ENCODE results near the gene RRAGD. TPM values are rescaled to one million over a fixed set of nuclear protein-coding genes. Genes with fewer than 3 reads are reported as not detected.

Gene RRAGD
- total RNA-seq, 1 donor from 2014 or later = 19.8 TPM

- no peak for DNase-seq (ENCODE audit: low spot score)
Measured at GRCh38 chr6:89346433-89346832, 65.6 kb downstream of the RRAGD start.

- DNase-seq (ENCODE audit: low spot score) = no peak
Measured at GRCh38 chr6:89339565-89339964, 72.5 kb downstream of the RRAGD start.

GRCh38 chr6:89335164-89335563 lies 76.9 kb downstream of the RRAGD start:
- no peak for DNase-seq (ENCODE audit: low spot score)

GRCh38 chr6:89330910-89331309 lies 81.2 kb downstream of the RRAGD start:
- DNase-seq (ENCODE audit: low spot score) = no peak

DNA sequence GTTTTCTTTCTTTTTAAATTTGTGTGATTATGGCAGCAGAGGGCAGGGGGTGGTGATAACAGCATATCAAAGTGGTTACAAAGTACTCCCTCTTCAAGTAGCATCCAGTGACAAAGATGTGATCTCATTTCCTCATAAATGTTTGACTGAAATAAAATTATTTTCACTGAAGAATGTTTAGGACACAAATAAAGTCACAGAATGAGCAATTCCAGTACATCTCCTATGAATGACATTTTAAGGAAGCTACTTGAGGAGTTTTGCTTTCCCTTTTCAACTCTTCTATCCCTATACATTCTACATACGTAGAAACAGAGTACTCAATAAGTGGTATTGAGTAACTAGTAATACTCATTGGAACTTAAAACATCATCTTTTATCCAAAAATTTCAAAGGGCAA lies 83.1 kb downstream of the RRAGD start:
- DNase-seq (ENCODE audit: low spot score) = no peak

DNA sequence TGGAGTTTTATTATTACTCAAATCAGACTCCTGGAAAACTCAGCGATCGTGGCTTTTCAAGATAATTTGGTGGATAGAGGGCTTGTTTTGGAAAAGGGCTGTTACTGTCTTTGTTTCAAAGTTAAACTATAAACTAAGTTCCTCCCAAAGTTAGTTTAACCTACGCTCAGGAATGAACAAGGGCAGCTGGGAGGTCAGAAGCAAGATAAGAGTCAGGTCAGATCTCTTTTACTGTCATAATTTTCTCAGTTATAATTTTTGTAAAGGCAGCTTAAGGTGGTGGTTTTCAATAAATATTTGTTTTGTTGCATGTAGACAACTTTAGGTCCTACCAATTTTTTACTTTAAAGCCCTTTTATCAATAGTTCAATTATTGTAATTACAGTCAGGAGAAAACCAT lies 87.8 kb downstream of the RRAGD start:
- no peak for DNase-seq (ENCODE audit: low spot score)

GRCh38 chr6:89323511-89323971 lies 88.5 kb downstream of the RRAGD start:
- no peak for DNase-seq (ENCODE audit: low spot score)

DNA sequence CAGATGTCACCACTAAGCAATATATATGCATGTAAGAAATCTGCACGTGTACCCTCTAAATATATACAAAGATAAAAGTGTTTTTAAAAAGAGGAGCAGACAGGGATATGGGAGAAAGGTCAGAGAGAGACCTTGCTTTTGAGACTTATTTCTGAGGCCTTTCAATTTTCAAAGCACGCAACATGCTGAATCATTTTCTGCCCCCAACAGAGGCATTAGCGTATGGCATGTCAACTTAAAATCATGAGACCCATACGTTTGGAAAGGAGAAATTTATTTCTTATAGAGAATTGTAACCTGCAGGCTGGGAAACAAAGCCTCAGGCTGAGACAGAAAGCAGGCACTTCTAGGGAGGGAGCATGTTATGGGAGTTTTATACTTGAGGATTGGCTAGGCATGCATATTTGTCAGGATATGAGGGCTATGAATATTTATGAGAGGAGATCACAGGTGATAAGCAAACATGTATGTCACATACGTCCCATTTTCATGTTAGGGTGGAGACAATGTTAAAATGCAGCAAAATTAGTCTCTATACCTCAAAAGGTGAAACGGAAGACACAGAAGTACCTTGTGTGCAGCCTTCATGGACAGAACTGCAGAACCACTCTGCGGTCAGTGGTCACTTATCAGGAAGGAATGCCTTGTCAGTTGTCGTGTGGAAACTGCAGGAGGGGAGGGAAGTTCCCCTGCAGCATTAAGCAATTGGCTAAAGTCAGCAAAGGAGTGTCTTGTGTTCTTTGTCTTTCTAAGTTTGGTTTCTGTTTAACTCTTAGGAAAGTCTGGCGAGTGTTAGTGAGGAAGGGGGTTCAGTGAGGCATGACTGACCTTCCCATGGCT lies 90.7 kb downstream of the RRAGD start:
- DNase-seq (ENCODE audit: low spot score) = peak; percentile 51

DNA sequence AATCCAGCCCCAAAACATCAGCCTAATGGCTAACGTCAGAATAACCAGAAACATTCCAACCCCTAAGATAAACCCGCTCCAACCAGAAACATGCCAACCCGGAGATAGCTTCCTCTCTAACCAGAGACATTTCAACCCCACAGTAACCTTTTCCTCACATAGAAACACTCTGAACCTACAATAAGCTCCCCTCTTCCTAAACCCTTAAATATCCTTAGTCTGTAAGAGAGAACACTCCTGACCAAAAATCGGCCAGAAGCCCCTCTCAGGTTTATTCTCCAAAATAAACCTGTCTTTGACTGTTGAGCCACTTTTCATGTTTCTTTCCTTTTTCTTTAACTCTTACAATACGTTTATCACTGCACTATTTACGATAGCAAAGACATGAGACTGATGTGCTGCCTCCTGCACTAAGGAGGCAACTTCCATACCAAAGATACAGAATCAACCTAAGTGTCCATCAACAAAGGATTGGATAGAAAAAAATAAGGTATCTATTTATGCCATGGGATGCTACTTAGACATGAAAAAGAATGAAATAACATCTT lies 92.0 kb downstream of the RRAGD start:
- DNase-seq (ENCODE audit: low spot score) = no peak

DNA sequence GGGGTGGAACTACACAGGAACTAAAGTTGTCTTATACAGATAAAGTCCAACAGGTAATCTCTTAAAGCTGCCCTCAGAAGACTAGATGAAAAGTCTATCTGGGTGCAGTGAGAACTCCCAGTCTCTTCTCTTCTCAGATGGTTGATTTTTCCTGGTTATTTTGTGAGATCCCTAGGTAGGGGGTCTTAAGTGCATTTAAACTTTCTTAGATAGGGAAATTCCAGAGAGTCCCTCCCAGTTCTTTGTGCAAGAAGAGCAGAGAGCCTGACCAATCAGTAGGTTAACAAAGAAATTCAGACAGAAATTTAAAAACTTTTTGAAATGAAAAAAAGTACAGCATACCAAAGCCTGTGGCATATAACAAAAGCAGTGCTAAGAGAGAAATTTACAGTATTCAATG lies 95.0 kb downstream of the RRAGD start:
- no peak for DNase-seq (ENCODE audit: low spot score)

GRCh38 chr6:89315249-89315885 lies 96.7 kb downstream of the RRAGD start, which contains the start of gene GABRR2:
GABRR2 (minus strand) TSS chr6:89315299; CDS start chr6:89315165, 134 bp downstream.
- no peak for DNase-seq (ENCODE audit: low spot score)

GRCh38 chr6:89314692-89315091 lies 97.4 kb downstream of the RRAGD start:
- DNase-seq (ENCODE audit: low spot score) = no peak

Other genes starting within 250 kb of the RRAGD start
- not detected for gene GABRR1, start 194.9 kb downstream of the RRAGD start, total RNA-seq
- 0.92 TPM for gene GABRR2, start 97.0 kb downstream of the RRAGD start, total RNA-seq
- gene UBE2J1, start 59.6 kb downstream of the RRAGD start, total RNA-seq = 32.5 TPM
- gene ANKRD6, start 20.9 kb upstream of the RRAGD start, total RNA-seq = 14.9 TPM
- gene LYRM2, start 226.5 kb upstream of the RRAGD start, total RNA-seq = 39.9 TPM

All from mucosa of gallbladder (tissue), 1 donor.